Occipital lobe (tissue), 2 donors: ENCODE measurements around the gene LIPC. TPM values are rescaled to one million over a fixed set of nuclear protein-coding genes. Genes with fewer than 3 reads are reported as not detected.
A peak's percentile ranks its signal among the peaks of the same experiment; 100 is the strongest.

Experiments used
- DNase-seq: peaks from one replicate; lab custom pipeline; 2025; lab: John Stamatoyannopoulos, UW
- total RNA-seq: library from RNA; depleted of rRNA; stranded (reverse); fragments of >200 nt; gene quantifications from one replicate; pipeline ENCODE4 v1.2.3, GENCODE V29; 2014

The LIPC gene
- total RNA-seq, 1 donor from 2014 or later = 0.16 TPM

DNA sequence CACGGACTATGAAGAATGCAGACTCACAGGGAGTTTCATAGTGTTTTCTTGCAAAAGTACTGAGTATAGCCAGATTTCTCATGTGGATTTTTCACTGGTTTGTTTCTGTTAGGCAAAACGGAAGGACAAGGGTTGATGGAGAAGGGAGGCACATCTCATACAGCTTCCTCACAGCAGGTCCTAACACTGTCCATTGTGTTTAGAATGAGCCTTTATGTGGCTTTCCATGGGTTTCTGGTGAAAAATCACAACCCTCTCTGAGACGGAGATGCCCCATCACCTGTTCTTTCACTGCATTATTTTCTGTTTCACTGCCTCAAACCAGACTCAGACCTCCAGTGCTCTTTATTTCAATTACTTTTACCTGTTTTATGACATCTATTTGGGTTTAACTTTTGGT is 25.0 kb upstream of the LIPC start:
- DNase-seq = no peak

DNA sequence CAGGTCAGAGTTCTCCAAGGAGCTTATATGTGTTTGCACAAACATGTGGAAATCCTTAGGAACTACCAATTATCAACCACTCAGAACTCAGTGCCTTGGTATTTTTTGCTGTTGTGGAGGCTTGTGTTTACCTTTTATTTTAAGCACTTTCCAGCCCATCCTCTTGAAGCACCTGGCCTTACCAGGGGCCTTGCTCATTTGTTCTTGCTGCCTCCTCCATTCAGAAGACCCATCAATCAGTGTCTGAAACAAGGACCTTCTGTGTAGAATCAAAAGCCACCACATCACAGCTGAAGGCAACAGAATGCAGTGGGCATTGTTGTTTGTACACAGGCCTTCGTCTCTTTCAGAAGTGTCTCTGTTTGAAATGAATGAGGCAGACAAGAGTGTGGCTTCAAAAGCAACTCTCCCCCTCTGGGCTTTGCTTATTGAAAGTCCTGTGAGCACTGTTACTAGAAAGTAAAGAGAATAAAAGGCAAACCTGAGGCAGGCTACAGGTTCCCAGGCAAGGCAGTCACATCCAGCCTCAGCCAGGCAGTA is 24.5 kb upstream of the LIPC start:
- DNase-seq = peak; percentile 26

GRCh38 chr15:58407778-58408177 is 24.0 kb upstream of the LIPC start:
- no peak for DNase-seq

DNA sequence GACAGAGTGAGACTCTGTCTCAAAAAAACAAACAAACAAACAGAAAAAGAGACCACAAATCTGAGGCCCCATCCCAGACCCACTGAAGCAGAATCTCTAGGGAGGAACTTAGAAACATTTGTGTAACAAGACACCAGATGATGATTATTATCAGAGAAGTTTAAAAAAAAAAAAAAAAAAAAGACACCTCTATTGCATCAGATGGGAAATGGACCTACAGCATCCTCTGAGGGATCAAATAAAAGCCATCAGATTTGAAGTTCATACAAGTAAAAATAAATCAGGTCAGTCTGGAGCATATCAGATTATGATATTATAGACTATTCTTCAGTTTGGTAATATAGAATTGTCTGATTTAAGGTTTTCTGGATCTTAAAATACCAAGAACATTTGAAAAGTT is 21.9 kb upstream of the LIPC start:
- DNase-seq = no peak

GRCh38 chr15:58410353-58410752 is 21.4 kb upstream of the LIPC start:
- DNase-seq = no peak

- DNase-seq = no peak
These were observed 18.5 kb upstream of the LIPC start for GRCh38 chr15:58413253-58413652.

DNA sequence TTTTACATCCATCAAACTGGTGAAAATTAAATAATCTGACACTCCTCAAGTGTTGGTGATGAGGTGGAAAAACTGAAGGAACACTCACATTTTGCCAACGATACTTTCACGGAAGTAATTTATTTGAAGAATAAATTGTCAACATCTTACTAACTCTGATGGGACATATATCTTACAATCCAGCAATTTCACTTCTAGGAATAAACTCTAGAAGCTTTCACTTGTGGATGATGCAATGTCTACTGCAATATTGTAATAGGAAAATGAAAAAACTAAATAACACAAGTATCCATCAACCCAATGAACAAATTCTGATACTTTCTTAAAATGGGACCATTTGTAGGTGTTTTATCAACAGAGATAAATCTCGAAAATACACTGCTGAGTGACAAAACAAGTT is 16.2 kb upstream of the LIPC start:
- no peak for DNase-seq

DNA sequence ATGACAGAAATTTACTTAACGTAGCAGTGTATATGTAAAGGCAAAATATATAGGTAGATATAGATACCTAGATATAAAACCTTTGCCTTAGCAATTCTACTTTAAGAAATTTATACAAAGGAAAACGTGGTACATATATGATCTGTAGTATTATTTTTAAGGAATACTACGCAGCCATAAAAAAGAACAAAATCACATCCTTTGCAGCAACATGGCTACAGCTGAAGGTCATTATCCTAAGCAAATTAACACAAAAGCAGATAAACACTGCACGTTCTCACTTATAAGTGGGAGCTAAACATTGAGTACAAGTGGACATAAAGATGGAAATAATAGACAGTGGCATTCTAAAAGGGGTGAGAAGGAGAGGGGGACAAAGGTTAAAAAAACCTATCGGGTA is 14.8 kb upstream of the LIPC start:
- DNase-seq = no peak

DNA sequence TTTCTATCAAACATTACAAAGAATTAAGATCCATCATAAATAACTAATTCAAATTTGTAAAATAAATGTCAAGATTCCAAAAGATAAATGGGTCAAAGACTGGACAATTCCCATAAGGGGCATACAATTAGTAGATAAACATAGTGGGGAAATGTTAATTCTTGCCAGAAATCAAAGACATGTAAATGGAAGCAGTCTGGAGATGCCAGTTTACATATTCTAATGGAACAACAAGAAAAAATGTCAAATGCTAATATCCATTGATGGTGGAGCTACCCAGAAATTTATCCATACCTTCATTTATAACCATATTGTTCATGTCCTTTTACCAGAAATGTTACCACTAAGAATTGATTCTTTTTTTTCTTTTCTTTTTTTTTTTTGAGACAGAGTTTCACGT is 13.7 kb upstream of the LIPC start:
- DNase-seq = no peak

GRCh38 chr15:58419803-58420524 is 11.8 kb upstream of the LIPC start:
- DNase-seq = no peak

GRCh38 chr15:58420579-58421043 is 11.2 kb upstream of the LIPC start:
- DNase-seq = no peak

DNA sequence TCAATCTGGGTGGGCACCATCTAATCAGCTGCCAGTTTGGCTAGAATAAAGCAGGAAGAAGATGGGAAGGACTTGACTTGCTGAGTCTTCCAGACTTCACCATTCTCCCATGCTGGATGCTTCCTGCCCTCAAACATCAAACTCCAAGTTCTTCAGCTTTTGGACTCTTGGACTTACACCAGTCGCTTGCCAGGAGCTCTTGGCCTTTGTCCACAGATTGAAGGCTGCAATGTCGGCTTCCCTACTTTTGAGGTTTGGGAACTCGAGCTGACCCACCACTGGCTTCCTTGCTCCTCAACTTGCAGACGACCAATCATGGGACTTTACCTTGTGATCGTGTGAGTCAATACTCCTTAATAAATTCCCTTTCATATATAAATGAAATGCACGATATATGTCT is 8.6 kb upstream of the LIPC start:
- DNase-seq = no peak

DNA sequence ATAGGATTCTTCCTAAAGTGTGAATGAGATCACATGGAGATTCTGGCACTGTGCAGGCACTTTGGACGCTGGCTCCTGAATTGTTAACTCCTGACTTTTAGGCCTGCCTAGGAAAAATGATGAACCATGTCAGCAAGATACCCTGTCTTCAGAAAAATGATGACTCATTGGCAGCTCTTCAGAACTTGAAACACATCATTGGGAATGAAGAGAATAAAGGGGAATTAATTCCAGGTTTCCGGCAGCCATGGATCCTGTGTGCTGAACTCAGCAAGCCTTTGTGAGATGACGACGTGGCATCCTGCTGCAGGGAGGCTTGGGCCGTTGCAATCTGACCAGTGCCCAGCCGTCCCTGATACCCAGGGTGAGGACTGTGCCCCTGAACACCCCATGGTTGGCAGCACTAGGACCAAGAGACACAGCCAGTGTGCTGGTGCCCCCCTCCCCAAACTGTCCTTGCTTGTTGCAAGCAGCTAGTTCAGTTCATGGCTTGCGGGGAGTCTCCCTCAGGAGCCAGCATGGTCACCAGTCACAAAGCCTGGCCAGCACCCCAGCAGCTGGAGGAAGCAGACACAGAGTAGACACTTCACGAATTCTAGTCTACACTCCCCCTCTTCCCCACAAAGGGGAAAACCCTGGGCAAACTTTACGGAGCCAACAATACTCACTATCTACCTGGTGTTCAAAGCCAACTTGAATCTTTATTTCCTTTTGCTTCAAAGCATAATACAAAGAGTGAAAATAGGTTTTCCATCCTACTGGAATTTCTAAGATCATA is 7.8 kb upstream of the LIPC start:
- DNase-seq = no peak

DNA sequence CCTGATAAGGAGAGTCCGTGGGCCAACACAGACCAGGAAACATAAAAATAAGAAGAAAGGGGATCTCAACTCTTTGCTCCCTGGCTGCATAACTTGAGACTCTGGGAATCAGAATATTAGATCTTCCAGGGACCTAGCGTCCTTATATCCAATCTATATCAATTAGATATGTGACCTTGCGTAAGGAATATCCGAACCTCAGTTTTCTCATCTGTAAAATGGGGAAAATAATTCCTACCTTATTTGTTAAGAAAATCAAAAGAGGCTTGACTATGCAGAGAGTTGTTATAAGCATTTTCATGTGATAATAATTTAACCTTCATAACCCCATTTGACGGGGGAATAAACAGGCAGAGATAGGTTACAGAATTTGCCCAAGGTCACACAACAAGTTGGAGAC is 7.1 kb upstream of the LIPC start:
- DNase-seq = no peak

DNA sequence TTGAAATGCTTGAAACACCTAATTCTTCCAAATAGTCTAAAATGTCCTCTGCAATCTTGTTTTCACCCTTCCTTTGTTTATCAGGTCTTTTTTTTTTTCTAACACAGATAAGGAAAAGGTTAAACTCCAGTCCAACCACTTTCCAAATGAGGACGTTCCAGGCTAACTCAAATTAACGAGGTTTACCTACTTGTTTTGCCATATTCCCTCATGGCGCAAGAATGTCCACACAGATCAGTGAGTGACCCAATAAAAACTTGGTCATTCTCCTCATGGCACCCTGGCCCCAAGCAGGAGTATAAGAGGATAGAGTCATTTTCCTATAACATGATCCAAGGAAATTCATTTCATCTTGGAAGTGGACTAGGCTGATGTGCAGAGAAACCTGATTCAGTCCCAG is 6.6 kb upstream of the LIPC start:
- no peak for DNase-seq

- no peak for DNase-seq
These were observed 6.0 kb upstream of the LIPC start for GRCh38 chr15:58425834-58426233.

DNA sequence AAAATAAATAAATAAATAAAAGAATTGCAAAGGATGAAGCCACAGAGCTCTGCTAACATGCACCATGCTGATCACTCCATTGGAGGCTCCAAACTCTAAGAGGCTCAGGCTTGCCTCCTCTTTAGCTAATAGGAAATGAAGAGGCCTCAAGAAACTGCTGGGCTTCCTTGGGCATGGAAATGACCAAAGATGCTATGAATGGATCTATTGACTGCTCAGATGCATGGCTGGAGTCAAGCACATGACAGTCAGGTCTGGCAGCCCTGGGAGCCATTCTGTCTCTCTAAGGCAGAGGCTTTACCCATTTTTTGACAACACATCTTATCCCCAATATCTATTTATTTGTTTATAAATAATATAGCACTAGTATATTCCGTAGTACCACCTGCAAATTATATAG is 5.3 kb upstream of the LIPC start:
- no peak for DNase-seq

DNA sequence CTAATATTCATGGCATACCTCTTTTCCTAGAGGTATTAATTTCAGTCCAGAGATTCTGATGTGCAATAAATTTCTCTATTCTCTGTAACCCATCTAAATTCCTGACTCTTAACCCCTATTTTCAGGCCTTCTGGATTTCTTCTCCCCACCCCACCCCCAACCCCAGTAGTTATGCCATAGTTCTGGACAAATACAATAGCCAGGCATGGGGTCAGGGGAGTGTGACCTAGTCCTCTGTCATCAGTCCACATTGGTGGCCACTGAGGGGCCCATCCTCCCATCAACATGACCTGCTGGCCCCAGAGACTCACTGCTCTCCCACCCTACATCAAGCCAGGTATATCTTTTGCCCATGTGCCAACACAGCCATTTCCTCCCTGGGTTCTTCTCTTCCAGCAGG is 3.8 kb upstream of the LIPC start:
- no peak for DNase-seq

DNA sequence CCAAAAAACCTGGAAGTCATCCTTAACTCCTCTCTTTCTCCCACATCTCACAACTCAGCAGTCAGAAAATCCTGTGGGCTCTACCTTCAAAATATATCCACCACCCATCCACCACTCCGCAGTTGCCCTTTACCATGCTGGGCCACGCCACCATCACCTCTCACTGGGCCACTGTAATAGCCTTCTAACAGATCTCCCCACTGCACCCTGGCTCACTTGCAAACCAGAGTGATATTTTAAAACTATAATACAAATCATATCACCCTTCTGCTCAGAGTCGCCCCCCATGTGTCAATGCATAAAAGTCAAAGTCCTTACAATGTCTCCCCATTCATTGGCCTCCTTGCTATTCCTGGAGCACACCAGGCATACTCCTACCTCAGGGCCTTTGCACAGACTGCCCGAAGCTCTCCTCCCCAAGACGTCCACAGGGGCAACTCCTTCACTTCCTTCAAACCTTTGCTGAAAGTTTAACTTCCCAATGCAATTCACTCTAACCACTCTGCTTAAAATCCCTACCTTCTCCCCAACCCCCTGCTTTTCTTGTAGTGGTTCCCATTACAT is 1.5 kb upstream of the LIPC start:
- DNase-seq = no peak

- no peak for DNase-seq
These were observed 610 bp downstream of the LIPC start for GRCh38 chr15:58432401-58432800.

- no peak for DNase-seq
These were observed 2.0 kb downstream of the LIPC start for GRCh38 chr15:58433597-58434333.
